Measurements from ENCODE around the gene KLHL11.

KLHL11 gene

GRCh38 chr17:41810659-41811548 lies 54.3 kb downstream of the KLHL11 start:
- peak overlapping the region; percentile 86 for H3K4me3 ChIP-seq (replicated peaks; ENCODE audit: low read depth, low read length)
- no peak for DNase-seq (ENCODE audit: low read depth)
- no peak for TF ChIP-seq CTCF (IDR thresholded peaks at IDR 0.05; ENCODE audit: low read length, missing control alignments)

GRCh38 chr17:41806685-41807445 lies 58.4 kb downstream of the KLHL11 start:
- no peak for DNase-seq (ENCODE audit: low read depth)
- TF ChIP-seq CTCF (IDR thresholded peaks at IDR 0.05; ENCODE audit: low read length, missing control alignments), result no peak

More at GRCh38 chr17:41806685-41807445, 58.4 kb downstream of the KLHL11 start:
- no peak overlapping the region for H3K4me3 ChIP-seq (replicated peaks; ENCODE audit: low read depth, low read length)

Measured in fibroblast of pulmonary artery (primary cell).